Esophagus squamous epithelium (tissue), 5 donors: ENCODE data around the gene CACNA1D. TPM values are rescaled to one million over a fixed set of nuclear protein-coding genes. Genes with fewer than 3 reads are reported as not detected.

Source experiments
- DNase-seq: peaks from one replicate; lab custom pipeline; 2025; lab: John Stamatoyannopoulos, UW
- H3K27ac ChIP-seq, 4 donors: fragments of 200-600 bp; sonication (generic); one replicate each; pipeline ENCODE4 v1.5.1; 2016 to 2019; ENCODE audit warnings: mild to moderate bottlenecking in 1 of 4
- H3K27me3 ChIP-seq, 4 donors: fragments of 200-600 bp; sonication (generic); 1 replicate in 3 of 4; 2 replicates in 1 of 4; pipeline versions ENCODE4 v1.5.1 to v1.6.0; 2017 to 2021; ENCODE audit warnings: antibody characterized with exemption in 1 of 4
- H3K36me3 ChIP-seq, 3 donors: fragments of 200-600 bp; sonication (generic); one replicate each; pipeline ENCODE4 v1.5.1; 2016 to 2019
- H3K4me1 ChIP-seq, 3 donors: fragments of 200-600 bp; sonication (generic); one replicate each; pipeline ENCODE4 v1.5.1; 2017 to 2019
- H3K4me3 ChIP-seq, 4 donors: fragments of 200-600 bp; sonication (generic); 1 replicate in 3 of 4; 2 replicates in 1 of 4; pipeline ENCODE4 v1.5.1; 2016 to 2019; ENCODE audit warnings: mild to moderate bottlenecking in 2 of 4, moderate library complexity in 1 of 4
- H3K9me3 ChIP-seq, 3 donors: fragments of 200-600 bp; sonication (generic); one replicate each; pipeline ENCODE4 v1.5.1; 2016 to 2019
- CTCF ChIP-seq, 6 experiments: fragments of 450-650 bp in 4 of 6; fragments of 200-600 bp in 2 of 6; sonication (generic) in 2 of 6; IDR thresholded peaks; one replicate each; pipeline ENCODE4 v1.5.1; 2016 to 2019; ENCODE audit warnings: antibody characterized with exemption in 6 of 6, mild to moderate bottlenecking in 4 of 6, moderate library complexity in 4 of 6
- POLR2A ChIP-seq, 4 donors: fragments of 450-650 bp; IDR thresholded peaks; one replicate each; pipeline ENCODE4 v1.6.1; 2017; ENCODE audit warnings: antibody characterized with exemption in 4 of 4, mild to moderate bottlenecking in 4 of 4, moderate library complexity in 3 of 4
- WGBS, 2 donors: methylation state at CpG; one replicate each; pipeline ENCODE4 v1.1.5; 2018; 5-methylcytosine and 5-hydroxymethylcytosine counted together
- intact Hi-C: fragments of 100-400 bp; cut with DNase I; formaldehyde crosslinking; loops from one replicate; pipeline ENCODE4 v1.15.0; 2022
- total RNA-seq, 4 donors: library from RNA; depleted of rRNA; stranded (reverse); fragments of >200 nt; gene quantifications; one replicate each; pipeline ENCODE4 v1.1.0, GENCODE V29; 2016
- donor health status: DM: yes; HTN: yes; CAD: no.

The CACNA1D gene
- total RNA-seq, 4 donors from 2014 or later: 0.56 to 4.5 (median 3.1) TPM

DNA sequence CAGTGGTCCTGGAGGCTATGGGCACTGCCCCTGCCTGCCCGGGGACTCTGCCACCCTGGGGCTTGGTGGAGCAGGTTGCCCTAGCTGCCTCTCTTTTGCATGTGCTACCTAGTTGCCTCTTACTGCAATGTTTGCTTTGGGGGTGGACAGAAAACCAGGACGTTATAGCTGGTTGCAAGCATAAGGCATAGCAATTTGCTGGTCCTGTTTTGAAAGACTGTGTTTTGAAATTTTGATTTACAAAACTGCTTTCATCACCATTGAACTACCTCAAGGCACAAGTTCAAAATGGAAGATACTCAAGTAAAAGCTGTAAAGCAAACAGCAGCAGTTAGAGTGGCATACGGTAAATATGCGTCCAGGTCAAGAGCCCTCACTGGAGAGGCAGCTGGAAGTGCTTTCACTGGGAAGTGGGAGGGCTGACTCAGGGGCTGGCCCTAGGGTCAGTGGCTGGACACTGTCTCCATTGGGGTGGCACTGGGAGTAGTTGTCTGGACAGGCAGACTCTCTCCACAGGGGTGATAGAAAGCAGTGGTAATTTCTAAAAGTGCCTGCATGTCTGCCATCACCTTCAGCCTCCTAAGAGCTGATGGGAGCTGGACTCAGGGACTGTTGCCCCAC, 213.7 kb downstream of the CACNA1D start:
- TF ChIP-seq CTCF (IDR thresholded peaks at IDR 0.05) (no peak), POLR2A (IDR thresholded peaks at IDR 0.05) (no peak)
- no peak overlapping the region for H3K27ac ChIP-seq
- no peak for DNase-seq
- H3K4me1 ChIP-seq: peaks cover 0 to 14% (median 0%) of the 10 kb centered on the region in 3 donors
- WGBS, 2 donors: 53 to 56% methylated on average over 3 to 4 of the region's 4 CpGs
- no peaks in the 10 kb centered on the region for H3K9me3 ChIP-seq
- H3K36me3 ChIP-seq: no peaks in the 10 kb centered on the region
- no peaks in the 10 kb centered on the region for H3K27me3 ChIP-seq
- intact Hi-C loops: loop anchor here (10.0 kb wide), 1 partner anchor 403 kb away; no protein-coding TSS in a partner anchor
- no peak overlapping the region for H3K4me3 ChIP-seq

- no peak overlapping the region for H3K27ac ChIP-seq
- no peak overlapping the region for H3K4me3 ChIP-seq
- no peak for TF ChIP-seq CTCF (IDR thresholded peaks at IDR 0.05)
- TF ChIP-seq POLR2A (IDR thresholded peaks at IDR 0.05): no peak
- H3K4me1 ChIP-seq: peaks cover 0 to 14% (median 0%) of the 10 kb centered on the region in 3 donors
- H3K36me3 ChIP-seq: no peaks in the 10 kb centered on the region
- intact Hi-C loops: loop anchor here (10.0 kb wide), 1 partner anchor 404 kb away; no protein-coding TSS in a partner anchor
- no peaks in the 10 kb centered on the region for H3K27me3 ChIP-seq
- DNase-seq: no peak
- 83 to 90% methylated on average over 5 of the region's 6 CpGs for WGBS, 2 donors
- H3K9me3 ChIP-seq: no peaks in the 10 kb centered on the region
These were observed 214.8 kb downstream of the CACNA1D start for GRCh38 chr3:53709256-53709655.

DNA sequence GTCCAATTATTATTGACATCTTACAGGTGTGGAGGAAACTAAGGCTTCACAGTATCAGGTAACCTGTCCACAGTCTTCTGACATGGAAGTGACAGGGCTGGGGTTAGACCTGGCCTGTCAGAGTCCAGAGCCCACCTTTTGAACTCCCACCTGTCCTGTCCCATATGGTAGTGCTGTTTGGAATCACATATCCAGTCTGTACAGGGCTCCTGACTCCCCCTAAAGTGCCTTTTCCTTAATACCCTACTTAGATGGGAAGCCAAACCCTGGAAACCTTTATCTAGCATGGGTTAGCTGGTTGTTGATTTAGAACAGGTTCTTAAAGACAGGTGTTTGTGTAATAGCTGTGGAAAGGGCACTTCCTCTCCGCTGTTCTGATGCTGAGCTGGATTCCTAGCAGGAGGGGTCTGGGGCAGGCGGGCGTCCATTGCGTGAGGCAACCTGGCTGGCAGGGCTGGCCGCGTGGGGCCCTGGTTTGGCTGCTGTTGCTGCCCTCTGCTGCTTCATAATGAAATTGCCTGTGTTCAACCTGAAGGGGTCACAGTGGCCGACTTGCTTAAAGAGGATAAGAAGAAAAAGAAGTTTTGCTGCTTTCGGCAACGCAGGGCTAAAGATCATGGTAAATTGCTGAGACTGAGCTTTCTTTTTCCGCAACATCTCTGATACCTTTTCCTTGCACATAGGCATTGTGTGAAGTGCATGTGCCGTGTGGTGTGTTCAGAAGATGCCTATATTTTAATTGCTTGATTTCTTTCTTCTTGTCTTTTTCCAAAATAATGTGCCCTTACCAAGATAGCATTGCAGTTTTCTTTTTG, 215.7 kb downstream of the CACNA1D start:
- DNase-seq: no peak
- H3K4me3 ChIP-seq: no peak overlapping the region
- H3K9me3 ChIP-seq: no peaks in the 10 kb centered on the region
- no peaks in the 10 kb centered on the region for H3K36me3 ChIP-seq
- H3K4me1 ChIP-seq: peaks cover 0 to 14% (median 0%) of the 10 kb centered on the region in 3 donors
- no peak overlapping the region for H3K27ac ChIP-seq
- 14 to 16% methylated on average over 9 to 11 of the region's 11 CpGs for WGBS, 2 donors
- TF ChIP-seq CTCF (IDR thresholded peaks at IDR 0.05) (peak; percentile 59 to 83 (median 76)), POLR2A (IDR thresholded peaks at IDR 0.05) (no peak)
- no peaks in the 10 kb centered on the region for H3K27me3 ChIP-seq
- intact Hi-C loops: loop anchor here (10.0 kb wide), 1 partner anchor 405 kb away; no protein-coding TSS in a partner anchor

DNA sequence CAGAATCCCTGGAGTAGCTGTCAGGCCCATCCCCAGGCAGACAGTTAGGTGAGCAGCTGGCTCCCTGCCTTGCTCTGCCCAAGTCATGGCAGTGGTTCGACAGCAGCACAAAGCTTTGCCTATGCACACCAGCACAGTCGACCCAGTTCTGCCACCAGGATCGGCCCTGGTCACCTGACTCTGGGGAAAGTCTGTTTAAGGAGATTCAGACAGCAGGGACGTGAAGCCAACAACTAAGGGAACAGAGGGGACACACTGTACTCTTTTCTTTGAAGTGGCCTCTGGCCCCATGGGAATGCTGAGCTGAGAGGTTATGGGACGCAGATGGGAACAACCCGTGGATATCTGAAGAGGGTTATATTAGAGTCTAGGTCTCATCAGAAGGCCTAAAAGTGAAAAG, 217.0 kb downstream of the CACNA1D start:
- DNase-seq: no peak
- Histone ChIP-seq H3K4me3 (no peak overlapping the region), H3K4me1 (peaks cover 0 to 8% (median 0%) of the 10 kb centered on the region in 3 donors), H3K36me3 (no peaks in the 10 kb centered on the region), H3K27me3 (no peaks in the 10 kb centered on the region), H3K9me3 (no peaks in the 10 kb centered on the region), H3K27ac (no peak overlapping the region)
- intact Hi-C loops: no loop called here
- 56 to 75% methylated on average over 4 of the region's 6 CpGs for WGBS, 2 donors
- TF ChIP-seq CTCF (IDR thresholded peaks at IDR 0.05) (no peak), POLR2A (IDR thresholded peaks at IDR 0.05) (no peak)
